DND-41 (cell line): ENCODE results near the gene CUL3.

ENCODE experiments used
- ATAC-seq: fragments of 200-7000 bp; cut with Tn5 transposase; 3 replicates; pipeline ENCODE4 v1.9.1; 2021; ENCODE audit warnings: low read depth; ENCODE audit not compliant: insufficient read depth
- DNase-seq: peaks from one replicate; pipeline ENCODE4 v3.0.0-alpha.2; 2020
- H2AFZ ChIP-seq: 2 replicates; pipeline ENCODE4 v1.6.0; 2012; ENCODE audit warnings: low read depth, low read length
- H3K27ac ChIP-seq: 2 replicates; pipeline ENCODE4 v1.5.1; 2012; ENCODE audit warnings: low read length, inconsistent platforms
- H3K27me3 ChIP-seq: fragments of 200-600 bp; sonication (generic); 2 replicates; pipeline ENCODE4 v1.6.0; 2012; ENCODE audit warnings: low read length, mild to moderate bottlenecking, inconsistent platforms; ENCODE audit not compliant: insufficient read depth, poor library complexity
- H3K36me3 ChIP-seq: 2 replicates; pipeline ENCODE4 v1.5.1; 2012; ENCODE audit warnings: low read length, inconsistent platforms; ENCODE audit not compliant: insufficient read depth
- H3K4me1 ChIP-seq: 2 replicates; pipeline ENCODE4 v1.5.1; 2012; ENCODE audit warnings: mild to moderate bottlenecking, low read length; ENCODE audit not compliant: insufficient read depth
- H3K4me2 ChIP-seq: 2 replicates; pipeline ENCODE4 v1.6.0; 2012; ENCODE audit warnings: mild to moderate bottlenecking, moderate library complexity, low read length, inconsistent platforms; ENCODE audit not compliant: insufficient read depth
- H3K4me3 ChIP-seq, 2 experiments: fragments of 200-600 bp in 1 of 2; shearing (Covaris generic) in 1 of 2; 2 replicates each; pipeline ENCODE4 v1.5.1; 2012 to 2016; ENCODE audit warnings: inconsistent platforms in 2 of 2, low read length in 2 of 2, mild to moderate bottlenecking in 2 of 2, low read depth in 1 of 2, moderate library complexity in 1 of 2
- H3K79me2 ChIP-seq: 2 replicates; pipeline ENCODE4 v1.6.0; 2012; ENCODE audit warnings: low read length, inconsistent platforms; ENCODE audit not compliant: insufficient read depth
- H3K9ac ChIP-seq: 2 replicates; pipeline ENCODE4 v1.6.0; 2012; ENCODE audit warnings: low read depth, mild to moderate bottlenecking, inconsistent platforms, low read length, moderate library complexity
- H3K9me3 ChIP-seq: 2 replicates; pipeline ENCODE4 v1.5.1; 2012; ENCODE audit warnings: low read length, moderate library complexity, mild to moderate bottlenecking, inconsistent platforms; ENCODE audit not compliant: insufficient read depth, severe bottlenecking
- H4K20me1 ChIP-seq: 2 replicates; pipeline ENCODE4 v1.6.0; 2012; ENCODE audit warnings: low read length; ENCODE audit not compliant: insufficient read depth
- EZH2 ChIP-seq: IDR thresholded peaks from 3 replicates; pipeline ENCODE4 v1.6.1; 2012; ENCODE audit warnings: borderline replicate concordance, low read depth, mild to moderate bottlenecking, moderate library complexity, low read length, inconsistent platforms; ENCODE audit not compliant: severe bottlenecking
- TF ChIP-seq, protein P1 (sequence below): IDR thresholded peaks from 2 replicates; pipeline ENCODE4 v1.5.1; 2012; ENCODE audit warnings: borderline replicate concordance, low read length, moderate library complexity, mild to moderate bottlenecking; ENCODE audit not compliant: poor library complexity, severe bottlenecking; ENCODE audit errors: extremely low read depth

Gene CUL3

GRCh38 chr2:224563537-224563936, 21.6 kb downstream of the CUL3 start:
- H3K36me3 ChIP-seq, result peaks cover 10% of the 10 kb centered on the region
- no peaks in the 10 kb centered on the region for H3K4me1 ChIP-seq
- no peak overlapping the region for H3K9ac ChIP-seq
- no peak for DNase-seq
- H3K27me3 ChIP-seq, result no peaks in the 10 kb centered on the region
- H4K20me1 ChIP-seq, result peaks cover 92% of the 10 kb centered on the region
- peaks cover 100% of the 10 kb centered on the region for H3K79me2 ChIP-seq
- H3K27ac ChIP-seq, result no peak overlapping the region
- TF ChIP-seq EZH2, result no peak
- TF ChIP-seq, protein P1, sequence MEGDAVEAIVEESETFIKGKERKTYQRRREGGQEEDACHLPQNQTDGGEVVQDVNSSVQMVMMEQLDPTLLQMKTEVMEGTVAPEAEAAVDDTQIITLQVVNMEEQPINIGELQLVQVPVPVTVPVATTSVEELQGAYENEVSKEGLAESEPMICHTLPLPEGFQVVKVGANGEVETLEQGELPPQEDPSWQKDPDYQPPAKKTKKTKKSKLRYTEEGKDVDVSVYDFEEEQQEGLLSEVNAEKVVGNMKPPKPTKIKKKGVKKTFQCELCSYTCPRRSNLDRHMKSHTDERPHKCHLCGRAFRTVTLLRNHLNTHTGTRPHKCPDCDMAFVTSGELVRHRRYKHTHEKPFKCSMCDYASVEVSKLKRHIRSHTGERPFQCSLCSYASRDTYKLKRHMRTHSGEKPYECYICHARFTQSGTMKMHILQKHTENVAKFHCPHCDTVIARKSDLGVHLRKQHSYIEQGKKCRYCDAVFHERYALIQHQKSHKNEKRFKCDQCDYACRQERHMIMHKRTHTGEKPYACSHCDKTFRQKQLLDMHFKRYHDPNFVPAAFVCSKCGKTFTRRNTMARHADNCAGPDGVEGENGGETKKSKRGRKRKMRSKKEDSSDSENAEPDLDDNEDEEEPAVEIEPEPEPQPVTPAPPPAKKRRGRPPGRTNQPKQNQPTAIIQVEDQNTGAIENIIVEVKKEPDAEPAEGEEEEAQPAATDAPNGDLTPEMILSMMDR, result no peak
- H3K4me2 ChIP-seq, result no peak overlapping the region
- no peak overlapping the region for H3K4me3 ChIP-seq
- no peak for ATAC-seq
- H3K9me3 ChIP-seq, result no peaks in the 10 kb centered on the region
- H2AFZ ChIP-seq, result no peak overlapping the region

DNA sequence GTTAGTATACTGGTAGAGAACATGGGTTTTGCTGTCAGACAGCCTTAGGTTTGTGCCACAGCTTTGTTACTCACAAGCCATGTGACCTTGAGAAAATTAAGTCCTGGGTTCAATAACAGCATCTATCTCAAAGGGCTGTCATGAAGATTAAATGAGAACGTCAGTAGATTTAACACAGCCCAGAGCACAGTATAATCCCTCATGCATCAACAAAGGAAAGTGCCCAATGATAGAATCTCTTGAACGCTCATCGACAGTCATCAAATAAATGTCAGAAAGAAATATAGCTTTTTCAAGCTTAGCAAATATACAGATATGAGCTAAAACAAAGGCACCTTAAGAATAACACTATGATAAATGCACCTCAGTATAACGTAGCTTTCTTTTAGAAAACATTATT, 22.3 kb downstream of the CUL3 start:
- no peak for ATAC-seq
- Histone ChIP-seq H3K4me2 (no peak overlapping the region), H3K79me2 (peaks cover 100% of the 10 kb centered on the region), H3K27ac (no peak overlapping the region), H3K4me1 (no peaks in the 10 kb centered on the region), H3K9me3 (no peaks in the 10 kb centered on the region), H4K20me1 (peaks cover 92% of the 10 kb centered on the region), H2AFZ (no peak overlapping the region), H3K9ac (no peak overlapping the region), H3K27me3 (no peaks in the 10 kb centered on the region), H3K4me3 (no peak overlapping the region), H3K36me3 (peaks cover 13% of the 10 kb centered on the region)
- TF ChIP-seq, protein P1, result no peak
- TF ChIP-seq EZH2, result no peak
- DNase-seq, result no peak

- H4K20me1 ChIP-seq, result peaks cover 80% of the 10 kb centered on the region
- H3K4me3 ChIP-seq, result no peak overlapping the region
- ATAC-seq, result no peak
- H2AFZ ChIP-seq, result no peak overlapping the region
- no peak overlapping the region for H3K9ac ChIP-seq
- DNase-seq, result no peak
- H3K4me1 ChIP-seq, result no peaks in the 10 kb centered on the region
- TF ChIP-seq EZH2, result no peak
- TF ChIP-seq, protein P1, result no peak
- no peaks in the 10 kb centered on the region for H3K9me3 ChIP-seq
- H3K79me2 ChIP-seq, result peaks cover 100% of the 10 kb centered on the region
- H3K27ac ChIP-seq, result no peak overlapping the region
- no peak overlapping the region for H3K4me2 ChIP-seq
- H3K36me3 ChIP-seq, result peaks cover 15% of the 10 kb centered on the region
- no peaks in the 10 kb centered on the region for H3K27me3 ChIP-seq
These were observed 23.7 kb downstream of the CUL3 start for GRCh38 chr2:224561234-224562005.
